Endometrial microvascular endothelial cells (primary cell): ENCODE results near the gene ADORA1. TPM values are rescaled to one million over a fixed set of nuclear protein-coding genes. Genes with fewer than 3 reads are reported as not detected.

Source experiments
- in situ Hi-C: cut with HindIII; loops from 2 replicates; pipeline ENCODE4 v1.10.0; 2017; ENCODE audit warnings: low sequenced_read_pairs, low pct_unique_long_range_greater_than_20kb; ENCODE audit errors: inconsistent ontology term
- total RNA-seq: library from RNA; depleted of rRNA; stranded (reverse); fragments of >200 nt; gene quantifications from one replicate; pipeline ENCODE4 v1.2.3, GENCODE V29; 2015; ENCODE audit errors: inconsistent ontology term

Gene ADORA1
- total RNA-seq, 1 donor from 2014 or later, result not detected

GRCh38 chr1:203216274-203217138, 89.0 kb downstream of the ADORA1 start:
- in situ Hi-C loops, result no loop called here

Other genes starting within 250 kb of the ADORA1 start
- gene RABIF, start 238.6 kb upstream of the ADORA1 start, total RNA-seq, result 13.9 TPM
- 22.1 TPM for gene KLHL12, start 200.5 kb upstream of the ADORA1 start, total RNA-seq
- gene ADIPOR1, start 169.4 kb upstream of the ADORA1 start, total RNA-seq, result 96.9 TPM
- 45.9 TPM for gene CYB5R1, start 160.5 kb upstream of the ADORA1 start, total RNA-seq
- 81.2 TPM for gene TMEM183A, start 120.4 kb upstream of the ADORA1 start, total RNA-seq
- gene PPFIA4, start 101.2 kb upstream of the ADORA1 start, total RNA-seq, result 0.09 TPM
- gene MYOG, start 41.7 kb upstream of the ADORA1 start, total RNA-seq, result not detected
- not detected for gene MYBPH, start 48.1 kb downstream of the ADORA1 start, total RNA-seq
- not detected for gene CHI3L1, start 59.0 kb downstream of the ADORA1 start, total RNA-seq
- gene CHIT1, start 101.9 kb downstream of the ADORA1 start, total RNA-seq, result not detected
- 21.4 TPM for gene BTG2, start 177.8 kb downstream of the ADORA1 start, total RNA-seq
- not detected for gene FMOD, start 223.4 kb downstream of the ADORA1 start, total RNA-seq